NCI-H446 treated with DMSO at 0.1 percent for 48 hours (cell line): Measurements from ENCODE around the gene NPHS2.
"Not testable (repeated sequence)": the region's sequence is repeated elsewhere in the genome, so short reads cannot be mapped to it uniquely, and the experiment has no call there.

ENCODE experiments used
- DNase-seq: peaks from one replicate; lab custom pipeline; 2025; lab: John Stamatoyannopoulos, UW

Gene NPHS2

GRCh38 chr1:179547021-179547535 lies 28.7 kb downstream of the NPHS2 start:
- no peak for DNase-seq

- DNase-seq, result no peak
These were observed 30.4 kb downstream of the NPHS2 start for GRCh38 chr1:179545321-179545720.

GRCh38 chr1:179541774-179542173 lies 34.0 kb downstream of the NPHS2 start:
- no peak for DNase-seq

- no peak for DNase-seq
These were observed 45.4 kb downstream of the NPHS2 start for GRCh38 chr1:179530352-179530751.

- DNase-seq, result no peak
These were observed 46.1 kb downstream of the NPHS2 start for GRCh38 chr1:179529482-179530195.

- DNase-seq, result not testable (repeated sequence)
These were observed 57.2 kb downstream of the NPHS2 start for GRCh38 chr1:179518544-179518943.

GRCh38 chr1:179516976-179517705 lies 58.6 kb downstream of the NPHS2 start:
- no peak for DNase-seq

GRCh38 chr1:179510038-179510437 lies 65.7 kb downstream of the NPHS2 start:
- no peak for DNase-seq

GRCh38 chr1:179509384-179509783 lies 66.4 kb downstream of the NPHS2 start:
- DNase-seq, result no peak

GRCh38 chr1:179506199-179506598 lies 69.5 kb downstream of the NPHS2 start:
- no peak for DNase-seq
